SU-DHL-6 (cell line): ENCODE measurements around the gene HACD3.

Experiments
- EZH2phosphoT487 ChIP-seq: fragments of 200-600 bp; sonication (generic), shearing (Covaris generic); conservative IDR thresholded peaks from 2 replicates; pipeline ENCODE4 v1.6.1; 2018; ENCODE audit warnings: mild to moderate bottlenecking, antibody characterized with exemption, low read length, moderate library complexity, mixed read lengths
- TF ChIP-seq, protein P1 (sequence below): fragments of 200-600 bp; sonication (generic); IDR thresholded peaks from one replicate; pipeline ENCODE4 v1.5.1; 2017; ENCODE audit warnings: antibody characterized with exemption, mild to moderate bottlenecking, low read length, moderate library complexity; ENCODE audit not compliant: insufficient read depth, poor library complexity, severe bottlenecking

DNA sequence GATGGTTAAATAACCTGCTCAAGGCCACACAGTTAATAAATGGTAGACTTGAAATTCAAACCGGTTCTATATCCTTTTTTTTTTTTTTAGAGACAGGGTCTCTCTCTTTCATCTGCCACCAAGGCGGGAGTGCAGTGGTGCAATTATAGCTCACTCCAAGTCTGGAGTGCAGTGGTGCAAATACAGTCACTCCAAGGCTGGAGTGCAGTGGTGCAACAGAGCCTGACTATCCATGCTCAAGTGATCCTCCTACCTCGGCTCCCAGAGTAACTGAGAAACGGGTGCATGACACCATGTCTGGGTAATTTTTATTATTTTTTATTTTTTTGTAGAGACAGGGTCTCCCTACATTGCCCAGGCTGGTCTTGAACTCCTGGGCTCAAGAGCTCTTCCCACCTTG is 36.2 kb upstream of the HACD3 start:
- TF ChIP-seq, protein P1, sequence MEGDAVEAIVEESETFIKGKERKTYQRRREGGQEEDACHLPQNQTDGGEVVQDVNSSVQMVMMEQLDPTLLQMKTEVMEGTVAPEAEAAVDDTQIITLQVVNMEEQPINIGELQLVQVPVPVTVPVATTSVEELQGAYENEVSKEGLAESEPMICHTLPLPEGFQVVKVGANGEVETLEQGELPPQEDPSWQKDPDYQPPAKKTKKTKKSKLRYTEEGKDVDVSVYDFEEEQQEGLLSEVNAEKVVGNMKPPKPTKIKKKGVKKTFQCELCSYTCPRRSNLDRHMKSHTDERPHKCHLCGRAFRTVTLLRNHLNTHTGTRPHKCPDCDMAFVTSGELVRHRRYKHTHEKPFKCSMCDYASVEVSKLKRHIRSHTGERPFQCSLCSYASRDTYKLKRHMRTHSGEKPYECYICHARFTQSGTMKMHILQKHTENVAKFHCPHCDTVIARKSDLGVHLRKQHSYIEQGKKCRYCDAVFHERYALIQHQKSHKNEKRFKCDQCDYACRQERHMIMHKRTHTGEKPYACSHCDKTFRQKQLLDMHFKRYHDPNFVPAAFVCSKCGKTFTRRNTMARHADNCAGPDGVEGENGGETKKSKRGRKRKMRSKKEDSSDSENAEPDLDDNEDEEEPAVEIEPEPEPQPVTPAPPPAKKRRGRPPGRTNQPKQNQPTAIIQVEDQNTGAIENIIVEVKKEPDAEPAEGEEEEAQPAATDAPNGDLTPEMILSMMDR, result no peak
- TF ChIP-seq EZH2phosphoT487, result no peak
